Gastroesophageal sphincter (tissue), 3 donors: ENCODE data around the gene CTTNBP2.

Experiments used
- CTCF ChIP-seq, 4 experiments: fragments of 200-600 bp in 2 of 4; fragments of 450-650 bp in 2 of 4; sonication (generic) in 1 of 4; IDR thresholded peaks; one replicate each; pipeline ENCODE4 v1.5.1; 2017 to 2019; ENCODE audit warnings: antibody characterized with exemption in 4 of 4, mild to moderate bottlenecking in 2 of 4, moderate library complexity in 2 of 4
- EP300 ChIP-seq: sonication (generic); formaldehyde crosslinking; IDR thresholded peaks from one replicate; pipeline ENCODE4 v1.6.1; 2017; ENCODE audit warnings: antibody characterized with exemption, mild to moderate bottlenecking
- POLR2A ChIP-seq, 2 donors: fragments of 450-650 bp; IDR thresholded peaks; one replicate each; pipeline ENCODE4 v1.6.1; 2017; ENCODE audit warnings: antibody characterized with exemption in 2 of 2, mild to moderate bottlenecking in 2 of 2, moderate library complexity in 1 of 2
- POLR2AphosphoS5 ChIP-seq: sonication (generic); formaldehyde crosslinking; IDR thresholded peaks from one replicate; pipeline ENCODE4 v1.6.1; 2017; ENCODE audit warnings: antibody characterized with exemption

- no peak for TF ChIP-seq CTCF (IDR thresholded peaks at IDR 0.05)
- no peak for TF ChIP-seq POLR2AphosphoS5
- TF ChIP-seq EP300 = no peak
- no peak for TF ChIP-seq POLR2A (IDR thresholded peaks at IDR 0.05)
Measured at GRCh38 chr7:117718116-117718835, 155.0 kb downstream of the CTTNBP2 start.
